ENCODE measurements around the gene RUNX3.
A peak's percentile ranks its signal among the peaks of the same experiment; 100 is the strongest.

Gene RUNX3

GRCh38 chr1:24931146-24931467, 1.0 kb upstream of the RUNX3 start:
- DNase-seq (ENCODE audit: low spot score): no peak
- FAIRE-seq: no peak

DNA sequence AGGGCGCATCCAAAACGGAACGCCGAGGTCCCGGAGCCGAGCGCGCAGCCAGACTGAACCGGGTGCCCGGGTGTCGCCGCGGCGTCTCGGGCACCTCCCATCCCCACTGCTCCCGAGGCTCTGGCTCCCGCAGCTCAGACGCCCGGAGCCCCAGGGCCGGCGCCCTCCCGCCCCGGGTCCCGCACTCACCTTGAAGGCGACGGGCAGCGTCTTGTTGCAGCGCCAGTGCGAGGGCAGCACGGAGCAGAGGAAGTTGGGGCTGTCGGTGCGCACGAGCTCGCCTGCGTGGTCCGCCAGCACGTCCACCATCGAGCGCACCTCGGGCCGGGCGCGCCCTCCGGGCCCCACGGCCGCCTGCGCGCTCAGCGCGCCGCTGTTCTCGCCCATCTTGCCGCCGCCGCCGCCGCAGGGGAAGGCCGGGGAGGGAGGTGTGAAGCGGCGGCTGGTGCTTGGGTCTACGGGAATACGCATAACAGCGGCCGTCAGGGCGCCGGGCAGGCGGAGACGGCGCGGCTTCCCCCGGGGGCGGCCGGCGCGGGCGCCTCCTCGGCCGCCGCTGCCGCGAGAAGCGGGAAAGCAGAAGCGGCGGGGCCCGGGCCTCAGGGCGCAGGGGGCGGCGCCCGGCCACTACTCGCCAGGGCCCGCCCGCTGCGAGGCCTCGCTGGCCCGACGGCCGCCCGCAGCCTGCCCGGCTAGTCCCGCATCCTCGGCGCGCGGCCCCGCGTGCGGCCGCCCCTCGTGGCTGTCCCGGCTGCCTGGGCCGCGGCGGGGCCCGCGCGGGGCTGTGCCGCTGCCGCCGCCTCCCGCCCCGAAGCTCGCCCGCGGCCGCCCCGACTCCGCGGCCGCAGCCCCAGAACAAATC, 447 bp downstream of the RUNX3 start:
- no peak for FAIRE-seq

DNA sequence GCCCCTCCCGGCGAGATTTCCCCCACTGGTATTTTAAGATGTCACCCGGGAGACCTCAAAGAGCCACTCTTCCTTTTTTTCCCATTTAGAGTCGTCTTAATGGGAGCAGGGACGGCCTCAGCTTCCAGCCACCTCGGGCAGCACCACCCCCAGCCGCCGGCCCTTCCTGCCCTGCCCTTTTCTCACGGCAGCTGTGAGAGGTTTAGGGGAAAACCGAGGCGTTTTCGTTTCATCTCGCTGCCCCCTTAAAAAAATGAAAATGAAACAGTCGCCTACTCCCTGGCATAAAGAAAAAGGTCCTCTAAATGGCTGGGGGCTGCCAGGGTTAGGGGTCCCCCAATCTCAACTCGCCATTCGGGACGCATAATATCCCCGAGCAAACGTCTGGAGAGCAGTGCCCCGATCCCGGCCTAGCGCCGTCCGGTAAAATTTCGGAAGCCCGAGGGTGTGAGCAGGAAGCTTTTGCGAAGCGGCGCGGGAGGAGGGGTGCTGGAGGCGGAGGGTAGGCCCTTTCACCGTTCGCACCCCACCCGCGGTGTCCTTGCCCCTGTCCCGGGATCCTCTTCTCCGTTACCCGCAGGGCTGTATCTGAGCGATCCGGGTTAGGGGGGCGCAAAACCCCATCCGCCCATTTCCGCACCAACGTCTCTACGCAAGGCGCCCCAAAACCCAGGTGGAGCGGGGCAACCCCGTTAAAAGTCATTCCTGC, 1.2 kb downstream of the RUNX3 start:
- no peak for DNase-seq (ENCODE audit: low spot score)
- no peak for FAIRE-seq

More for the DNA sequence above, 447 bp downstream of the RUNX3 start:
- DNase-seq (ENCODE audit: low spot score): no peak

GRCh38 chr1:24927988-24928688, 1.9 kb downstream of the RUNX3 start:
- DNase-seq (ENCODE audit: low spot score): no peak
- FAIRE-seq: no peak

- DNase-seq (ENCODE audit: low spot score): no peak
- no peak for FAIRE-seq
These were observed 2.6 kb downstream of the RUNX3 start for GRCh38 chr1:24927473-24927872.

GRCh38 chr1:24926563-24927249, 3.4 kb downstream of the RUNX3 start:
- DNase-seq (ENCODE audit: low spot score) (no peak), FAIRE-seq (no peak)

GRCh38 chr1:24925963-24926362, 4.1 kb downstream of the RUNX3 start:
- FAIRE-seq (no peak), DNase-seq (ENCODE audit: low spot score) (no peak)

- FAIRE-seq (no peak), DNase-seq (ENCODE audit: low spot score) (no peak)
These were observed 4.8 kb downstream of the RUNX3 start for GRCh38 chr1:24925082-24925779.

GRCh38 chr1:24923485-24924113, 6.5 kb downstream of the RUNX3 start:
- DNase-seq (ENCODE audit: low spot score) (no peak), FAIRE-seq (no peak)

- FAIRE-seq: no peak
- DNase-seq (ENCODE audit: low spot score): no peak
These were observed 8.0 kb downstream of the RUNX3 start for GRCh38 chr1:24921938-24922662.

- FAIRE-seq (no peak), DNase-seq (ENCODE audit: low spot score) (no peak)
These were observed 8.7 kb downstream of the RUNX3 start for GRCh38 chr1:24921412-24921811.

DNA sequence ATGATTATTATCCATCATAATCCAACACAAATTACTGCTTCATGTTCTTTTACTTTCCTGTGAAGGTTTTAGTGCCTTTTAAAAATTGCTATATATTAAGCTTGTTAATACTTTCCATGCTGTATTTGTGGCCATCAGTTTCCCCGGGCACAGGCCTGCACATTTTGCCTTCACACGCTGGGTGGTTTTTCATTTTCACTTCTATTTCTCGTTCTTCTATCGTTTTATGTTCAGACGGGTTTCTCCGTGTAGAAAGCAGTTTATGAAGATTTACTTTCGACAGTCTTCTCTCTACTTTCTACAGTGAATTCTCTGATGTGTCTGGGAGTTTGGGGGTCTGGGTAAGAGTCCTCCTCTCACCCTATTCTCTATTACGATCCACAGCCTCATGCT, 9.5 kb downstream of the RUNX3 start:
- no peak for DNase-seq (ENCODE audit: low spot score)
- no peak for FAIRE-seq

GRCh38 chr1:24919791-24920532, 10.1 kb downstream of the RUNX3 start:
- no peak for FAIRE-seq

GRCh38 chr1:24918995-24919605, 11.0 kb downstream of the RUNX3 start:
- no peak for FAIRE-seq

More at GRCh38 chr1:24919791-24920532, 10.1 kb downstream of the RUNX3 start:
- DNase-seq (ENCODE audit: low spot score): no peak

DNA sequence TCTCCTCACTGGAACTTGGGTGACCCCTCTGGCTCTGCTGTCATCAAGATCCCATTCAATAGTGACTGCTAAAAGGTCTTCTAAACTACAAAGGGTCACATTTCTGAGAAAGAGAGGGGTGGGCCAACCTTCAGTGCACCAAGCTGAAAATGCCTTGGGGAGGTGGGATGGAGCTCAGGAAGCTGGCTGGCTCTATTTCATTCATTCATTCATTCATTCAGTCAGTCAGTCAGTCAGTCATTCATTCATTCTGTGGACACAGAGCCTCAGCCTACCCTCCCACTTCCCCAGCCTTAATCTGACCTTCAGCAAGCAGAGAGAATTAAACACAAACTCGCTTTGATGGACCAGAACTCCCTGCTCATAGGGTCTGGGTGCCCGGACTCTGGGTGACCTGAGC, 11.7 kb downstream of the RUNX3 start:
- no peak for FAIRE-seq
- no peak for DNase-seq (ENCODE audit: low spot score)

More at GRCh38 chr1:24918995-24919605, 11.0 kb downstream of the RUNX3 start:
- DNase-seq (ENCODE audit: low spot score): no peak

- no peak for DNase-seq (ENCODE audit: low spot score)
- no peak for FAIRE-seq
These were observed 12.6 kb downstream of the RUNX3 start for GRCh38 chr1:24917327-24918074.

- peak; percentile 73 for FAIRE-seq
These were observed 14.1 kb downstream of the RUNX3 start for GRCh38 chr1:24915816-24916602.

More at GRCh38 chr1:24915816-24916602, 14.1 kb downstream of the RUNX3 start:
- peak; percentile 41 for DNase-seq (ENCODE audit: low spot score)

Measured in RCC 7860 (cell line).